GM21619 (cell line): ENCODE results near the gene SLC13A2.

Experiments
- ATAC-seq: cut with Tn5 transposase; IDR thresholded peaks from one replicate; pipeline ENCODE4 v1.9.1; 2021; ENCODE audit not compliant: unreplicated experiment

The SLC13A2 gene

GRCh38 chr17:28532050-28532960 lies 58.9 kb downstream of the SLC13A2 start:
- no peak for ATAC-seq

- ATAC-seq = no peak
Observed at GRCh38 chr17:28533091-28533807, 59.8 kb downstream of the SLC13A2 start.

- no peak for ATAC-seq
Observed at GRCh38 chr17:28534740-28535375, 61.4 kb downstream of the SLC13A2 start.

- ATAC-seq = no peak
Observed at GRCh38 chr17:28536532-28537218, 63.2 kb downstream of the SLC13A2 start.

GRCh38 chr17:28537219-28537610 lies 63.8 kb downstream of the SLC13A2 start:
- no peak for ATAC-seq

- no peak for ATAC-seq
Observed at GRCh38 chr17:28538296-28538895, 65.0 kb downstream of the SLC13A2 start.

- no peak for ATAC-seq
Observed at GRCh38 chr17:28540231-28540630, 66.8 kb downstream of the SLC13A2 start.

GRCh38 chr17:28541439-28541838 lies 68.0 kb downstream of the SLC13A2 start:
- no peak for ATAC-seq

- ATAC-seq = no peak
Observed at GRCh38 chr17:28544402-28545140, 71.1 kb downstream of the SLC13A2 start.

- no peak for ATAC-seq
Observed at GRCh38 chr17:28545141-28545503, 71.7 kb downstream of the SLC13A2 start.

GRCh38 chr17:28545787-28546415 lies 72.5 kb downstream of the SLC13A2 start:
- no peak for ATAC-seq

GRCh38 chr17:28547096-28547622 lies 73.7 kb downstream of the SLC13A2 start:
- no peak for ATAC-seq
